ENCODE measurements around the gene SLC6A19.
"Not testable (repeated sequence)": the region's sequence is repeated elsewhere in the genome, so short reads cannot be mapped to it uniquely, and the experiment has no call there.

SLC6A19 gene

GRCh38 chr5:1157461-1157986, 43.9 kb upstream of the SLC6A19 start:
- H2BK15ac ChIP-seq (ENCODE audit: low read depth, poor library complexity, severe bottlenecking); H3K9me3 ChIP-seq (ENCODE audit: control insufficient read depth, low read length); H3K9ac ChIP-seq (ENCODE audit: low read length); H3K79me1 ChIP-seq (replicated peaks; ENCODE audit: low read length, poor library complexity, severe bottlenecking); H3K36me3 ChIP-seq (ENCODE audit: control insufficient read depth in 1 of 2, insufficient read depth in 2 of 2, low read depth in 1 of 2, low read length in 2 of 2); H3K4me3 ChIP-seq (ENCODE audit: insufficient read depth in 1 of 2, low read depth in 1 of 2, low read length in 2 of 2); H3K14ac ChIP-seq (ENCODE audit: low read length in 2 of 2); H2AK5ac ChIP-seq (ENCODE audit: low read length, severe bottlenecking); H2BK120ac ChIP-seq (ENCODE audit: low read depth, low read length); H3K4me2 ChIP-seq (ENCODE audit: low read length, poor library complexity, severe bottlenecking); H3K4me1 ChIP-seq (ENCODE audit: control insufficient read depth, insufficient read depth, low read depth, low read length); H4K8ac ChIP-seq (ENCODE audit: low read length); H3K23ac ChIP-seq (ENCODE audit: low read length in 2 of 2); H3K27ac ChIP-seq (ENCODE audit: low read length, poor library complexity, severe bottlenecking); H2AFZ ChIP-seq (ENCODE audit: low read depth, low read length); H2BK5ac ChIP-seq (ENCODE audit: low read depth, low read length, poor library complexity, severe bottlenecking); H2BK12ac ChIP-seq (ENCODE audit: low read length in 2 of 2); H3K18ac ChIP-seq (ENCODE audit: low read depth in 1 of 2, low read length in 2 of 2); DNase-seq; H3K4ac ChIP-seq (ENCODE audit: low read depth in 1 of 2, low read length in 2 of 2): not testable (repeated sequence)
- H3K27me3 ChIP-seq (ENCODE audit: control insufficient read depth in 1 of 2, insufficient read depth in 1 of 2, low read length in 2 of 2), result peaks cover 64 to 73% of the 10 kb centered on the region in 2 experiments
- H4K91ac ChIP-seq (ENCODE audit: low read length), result peak overlapping the region; percentile 12
- WGBS, result 74% methylated on average over 2 of the region's 2 CpGs

GRCh38 chr5:1158647-1159340, 42.6 kb upstream of the SLC6A19 start:
- Histone ChIP-seq H2BK15ac (ENCODE audit: low read depth, poor library complexity, severe bottlenecking) (no peak overlapping the region), H3K4me3 (ENCODE audit: insufficient read depth in 1 of 2, low read depth in 1 of 2, low read length in 2 of 2) (no peak overlapping the region), H2BK120ac (ENCODE audit: low read depth, low read length) (no peak overlapping the region), H3K4me2 (ENCODE audit: low read length, poor library complexity, severe bottlenecking) (no peak overlapping the region), H3K27me3 (ENCODE audit: control insufficient read depth in 1 of 2, insufficient read depth in 1 of 2, low read length in 2 of 2) (peaks cover 64 to 72% of the 10 kb centered on the region in 2 experiments), H3K79me1 (replicated peaks; ENCODE audit: low read length, poor library complexity, severe bottlenecking) (no peaks in the 10 kb centered on the region), H3K18ac (ENCODE audit: low read depth in 1 of 2, low read length in 2 of 2) (no peak overlapping the region), H4K8ac (ENCODE audit: low read length) (no peak overlapping the region), H4K91ac (ENCODE audit: low read length) (no peak overlapping the region), H2AK5ac (ENCODE audit: low read length, severe bottlenecking) (no peak overlapping the region), H2BK5ac (ENCODE audit: low read depth, low read length, poor library complexity, severe bottlenecking) (no peak overlapping the region), H3K23ac (ENCODE audit: low read length in 2 of 2) (no peak overlapping the region), H2AFZ (ENCODE audit: low read depth, low read length) (no peak overlapping the region), H3K9ac (ENCODE audit: low read length) (no peak overlapping the region), H3K14ac (ENCODE audit: low read length in 2 of 2) (no peak overlapping the region), H3K4ac (ENCODE audit: low read depth in 1 of 2, low read length in 2 of 2) (no peak overlapping the region), H3K9me3 (ENCODE audit: control insufficient read depth, low read length) (peaks cover 7% of the 10 kb centered on the region), H3K27ac (ENCODE audit: low read length, poor library complexity, severe bottlenecking) (no peak overlapping the region), H3K4me1 (ENCODE audit: control insufficient read depth, insufficient read depth, low read depth, low read length) (peaks cover 6% of the 10 kb centered on the region), H2BK12ac (ENCODE audit: low read length in 2 of 2) (no peak overlapping the region), H3K36me3 (ENCODE audit: control insufficient read depth in 1 of 2, insufficient read depth in 2 of 2, low read depth in 1 of 2, low read length in 2 of 2) (no peaks in the 10 kb centered on the region)
- DNase-seq, result no peak
- 85% methylated on average over 20 of the region's 20 CpGs for WGBS

GRCh38 chr5:1159341-1159675, 42.1 kb upstream of the SLC6A19 start:
- Histone ChIP-seq H2BK120ac (ENCODE audit: low read depth, low read length) (no peak overlapping the region), H4K91ac (ENCODE audit: low read length) (no peak overlapping the region), H3K23ac (ENCODE audit: low read length in 2 of 2) (no peak overlapping the region), H3K79me1 (replicated peaks; ENCODE audit: low read length, poor library complexity, severe bottlenecking) (no peaks in the 10 kb centered on the region), H2AFZ (ENCODE audit: low read depth, low read length) (no peak overlapping the region), H4K8ac (ENCODE audit: low read length) (no peak overlapping the region), H2BK15ac (ENCODE audit: low read depth, poor library complexity, severe bottlenecking) (no peak overlapping the region), H3K14ac (ENCODE audit: low read length in 2 of 2) (no peak overlapping the region), H3K4me3 (ENCODE audit: insufficient read depth in 1 of 2, low read depth in 1 of 2, low read length in 2 of 2) (no peak overlapping the region), H2AK5ac (ENCODE audit: low read length, severe bottlenecking) (no peak overlapping the region), H3K18ac (ENCODE audit: low read depth in 1 of 2, low read length in 2 of 2) (no peak overlapping the region), H3K36me3 (ENCODE audit: control insufficient read depth in 1 of 2, insufficient read depth in 2 of 2, low read depth in 1 of 2, low read length in 2 of 2) (no peaks in the 10 kb centered on the region), H3K9ac (ENCODE audit: low read length) (no peak overlapping the region), H3K9me3 (ENCODE audit: control insufficient read depth, low read length) (peaks cover 7% of the 10 kb centered on the region), H3K27ac (ENCODE audit: low read length, poor library complexity, severe bottlenecking) (no peak overlapping the region), H3K27me3 (ENCODE audit: control insufficient read depth in 1 of 2, insufficient read depth in 1 of 2, low read length in 2 of 2) (peaks cover 62 to 72% of the 10 kb centered on the region in 2 experiments), H3K4me1 (ENCODE audit: control insufficient read depth, insufficient read depth, low read depth, low read length) (peaks cover 6% of the 10 kb centered on the region), H2BK5ac (ENCODE audit: low read depth, low read length, poor library complexity, severe bottlenecking) (no peak overlapping the region), H3K4me2 (ENCODE audit: low read length, poor library complexity, severe bottlenecking) (no peak overlapping the region), H2BK12ac (ENCODE audit: low read length in 2 of 2) (no peak overlapping the region), H3K4ac (ENCODE audit: low read depth in 1 of 2, low read length in 2 of 2) (no peak overlapping the region)
- no peak for DNase-seq
- 85% methylated on average over 10 of the region's 11 CpGs for WGBS

- WGBS, result 87% methylated on average over 3 of the region's 4 CpGs
- Histone ChIP-seq H3K4ac (ENCODE audit: low read depth in 1 of 2, low read length in 2 of 2) (no peak overlapping the region), H2AK5ac (ENCODE audit: low read length, severe bottlenecking) (no peak overlapping the region), H3K4me1 (ENCODE audit: control insufficient read depth, insufficient read depth, low read depth, low read length) (peaks cover 6% of the 10 kb centered on the region), H3K18ac (ENCODE audit: low read depth in 1 of 2, low read length in 2 of 2) (no peak overlapping the region), H3K27me3 (ENCODE audit: control insufficient read depth in 1 of 2, insufficient read depth in 1 of 2, low read length in 2 of 2) (peaks cover 62 to 72% of the 10 kb centered on the region in 2 experiments), H3K36me3 (ENCODE audit: control insufficient read depth in 1 of 2, insufficient read depth in 2 of 2, low read depth in 1 of 2, low read length in 2 of 2) (no peaks in the 10 kb centered on the region), H4K8ac (ENCODE audit: low read length) (no peak overlapping the region), H2BK5ac (ENCODE audit: low read depth, low read length, poor library complexity, severe bottlenecking) (no peak overlapping the region), H2AFZ (ENCODE audit: low read depth, low read length) (no peak overlapping the region), H3K9me3 (ENCODE audit: control insufficient read depth, low read length) (peaks cover 7% of the 10 kb centered on the region), H3K14ac (ENCODE audit: low read length in 2 of 2) (no peak overlapping the region), H2BK15ac (ENCODE audit: low read depth, poor library complexity, severe bottlenecking) (no peak overlapping the region), H2BK12ac (ENCODE audit: low read length in 2 of 2) (no peak overlapping the region), H2BK120ac (ENCODE audit: low read depth, low read length) (no peak overlapping the region), H3K27ac (ENCODE audit: low read length, poor library complexity, severe bottlenecking) (no peak overlapping the region), H3K4me2 (ENCODE audit: low read length, poor library complexity, severe bottlenecking) (no peak overlapping the region), H3K23ac (ENCODE audit: low read length in 2 of 2) (no peak overlapping the region), H3K4me3 (ENCODE audit: insufficient read depth in 1 of 2, low read depth in 1 of 2, low read length in 2 of 2) (no peak overlapping the region), H3K9ac (ENCODE audit: low read length) (no peak overlapping the region), H3K79me1 (replicated peaks; ENCODE audit: low read length, poor library complexity, severe bottlenecking) (no peaks in the 10 kb centered on the region), H4K91ac (ENCODE audit: low read length) (no peak overlapping the region)
- no peak for DNase-seq
These were observed 41.5 kb upstream of the SLC6A19 start for GRCh38 chr5:1159774-1160406.

Data from mesenchymal stem cell (in vitro differentiated cells and primary cell).